Esophagus muscularis mucosa (tissue), 4 donors: Measurements from ENCODE around the gene SAT2. TPM values are rescaled to one million over a fixed set of nuclear protein-coding genes. Genes with fewer than 3 reads are reported as not detected.
A peak's percentile ranks its signal among the peaks of the same experiment; 100 is the strongest.

ENCODE experiments used
- DNase-seq: peaks from one replicate; pipeline ENCODE4 v3.0.0-alpha.2; 2017; ENCODE audit errors: extremely low spot score
- H3K27ac ChIP-seq, 4 donors: fragments of 200-600 bp; sonication (generic); replicated peaks in 1 of 4; 1 replicate in 3 of 4; 2 replicates in 1 of 4; pipeline ENCODE4 v1.5.1; 2016 to 2019; ENCODE audit warnings: mild to moderate bottlenecking in 1 of 4
- H3K27me3 ChIP-seq, 4 donors: fragments of 200-600 bp; sonication (generic); one replicate each; pipeline versions ENCODE4 v1.5.1 to v1.6.0; 2016 to 2019
- H3K36me3 ChIP-seq, 4 donors: fragments of 200-600 bp; sonication (generic); one replicate each; pipeline ENCODE4 v1.5.1; 2016 to 2019
- H3K4me1 ChIP-seq, 4 donors: fragments of 200-600 bp; sonication (generic); one replicate each; pipeline ENCODE4 v1.5.1; 2016 to 2019
- H3K4me3 ChIP-seq, 4 donors: fragments of 200-600 bp; sonication (generic); 1 replicate in 2 of 4; 2 replicates in 2 of 4; pipeline ENCODE4 v1.5.1; 2016 to 2019; ENCODE audit warnings: mild to moderate bottlenecking in 4 of 4, moderate library complexity in 1 of 4
- H3K9me3 ChIP-seq, 4 donors: fragments of 200-600 bp; sonication (generic); 1 replicate in 3 of 4; 2 replicates in 1 of 4; pipeline ENCODE4 v1.5.1; 2016 to 2019
- EP300 ChIP-seq: sonication (generic); formaldehyde crosslinking; IDR thresholded peaks from one replicate; pipeline ENCODE4 v1.6.1; 2017; ENCODE audit warnings: antibody characterized with exemption
- POLR2A ChIP-seq: fragments of 450-650 bp; IDR thresholded peaks from one replicate; pipeline ENCODE4 v1.6.1; 2017; ENCODE audit warnings: antibody characterized with exemption, moderate library complexity, mild to moderate bottlenecking, low read depth
- POLR2AphosphoS5 ChIP-seq, 2 donors: sonication (generic); formaldehyde crosslinking; IDR thresholded peaks; one replicate each; pipeline ENCODE4 v1.6.1; 2017; ENCODE audit warnings: antibody characterized with exemption in 2 of 2
- WGBS: methylation state at CpG from one replicate; pipeline ENCODE4 v1.1.5; 2018; 5-methylcytosine and 5-hydroxymethylcytosine counted together
- intact Hi-C: fragments of 100-400 bp; cut with DNase I; formaldehyde crosslinking; loops from one replicate; pipeline ENCODE4 v1.15.1; 2023
- small RNA-seq, 3 donors: library from RNA; depleted of rRNA; stranded (forward); fragments of <200 nt; gene quantifications; one replicate each; pipeline ENCODE3, GENCODE V24; 2016
- total RNA-seq, 4 donors: library from RNA; depleted of rRNA; stranded (reverse); fragments of >200 nt; gene quantifications; one replicate each; pipeline versions ENCODE4 v1.1.0 to v1.2.1, GENCODE V29; 2016
- TF ChIP-seq, protein P1 (sequence below), 3 experiments: fragments of 200-600 bp in 2 of 3; fragments of 450-650 bp in 1 of 3; sonication (generic) in 2 of 3; IDR thresholded peaks; one replicate each; pipeline ENCODE4 v1.5.1; 2017 to 2019; ENCODE audit warnings: antibody characterized with exemption in 3 of 3, mild to moderate bottlenecking in 2 of 3, moderate library complexity in 1 of 3

The SAT2 gene
- total RNA-seq, 4 donors from 2014 or later: 54.0 to 71.4 (median 64.2) TPM

DNA sequence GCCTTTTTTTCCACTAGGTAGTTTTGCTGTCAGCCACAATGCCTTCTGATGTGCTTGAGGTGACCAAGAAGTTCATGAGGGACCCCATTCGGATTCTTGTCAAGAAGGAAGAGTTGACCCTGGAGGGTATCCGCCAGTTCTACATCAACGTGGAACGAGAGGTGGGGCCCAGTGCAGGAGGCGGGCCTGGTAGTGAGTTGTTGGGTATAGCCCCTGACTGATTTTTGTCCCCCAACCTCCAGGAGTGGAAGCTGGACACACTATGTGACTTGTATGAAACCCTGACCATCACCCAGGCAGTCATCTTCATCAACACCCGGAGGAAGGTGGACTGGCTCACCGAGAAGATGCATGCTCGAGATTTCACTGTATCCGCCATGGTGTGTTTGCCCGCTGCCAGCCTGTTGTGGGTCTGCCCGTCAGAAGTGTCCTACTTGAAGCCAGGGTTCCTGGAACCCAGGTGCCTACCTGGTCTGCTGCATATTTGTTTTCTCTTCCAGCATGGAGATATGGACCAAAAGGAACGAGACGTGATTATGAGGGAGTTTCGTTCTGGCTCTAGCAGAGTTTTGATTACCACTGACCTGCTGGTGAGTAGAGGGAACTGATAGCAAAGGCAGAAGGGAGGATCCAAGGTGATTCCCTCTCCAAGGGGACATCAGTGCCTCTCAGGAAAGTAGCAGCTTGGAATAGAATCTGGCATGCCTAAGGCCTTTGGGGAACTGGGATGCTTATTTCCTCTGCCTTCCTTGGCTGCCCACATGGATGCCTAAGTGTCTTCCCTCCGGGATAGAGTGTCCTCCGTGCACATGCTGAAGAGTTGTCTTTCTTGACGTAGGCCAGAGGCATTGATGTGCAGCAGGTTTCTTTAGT, 50.1 kb downstream of the SAT2 start:
- peak in 1 of 2 donors; percentile 5 for TF ChIP-seq POLR2AphosphoS5 (IDR thresholded peaks at IDR 0.05)
- TF ChIP-seq EP300: no peak
- Histone ChIP-seq H3K4me1 (peaks cover 53 to 89% (median 84%) of the 10 kb centered on the region in 4 donors), H3K4me3 (no peak overlapping the region), H3K9me3 (no peaks in the 10 kb centered on the region), H3K27ac (peak overlapping the region in 2 of 4 donors; percentile 90 to 94), H3K27me3 (no peaks in the 10 kb centered on the region), H3K36me3 (peaks cover 48 to 60% (median 53%) of the 10 kb centered on the region in 4 donors)
- intact Hi-C loops: no loop called here
- no peak for DNase-seq
- 79% methylated on average over 17 of the region's 17 CpGs for WGBS

DNA sequence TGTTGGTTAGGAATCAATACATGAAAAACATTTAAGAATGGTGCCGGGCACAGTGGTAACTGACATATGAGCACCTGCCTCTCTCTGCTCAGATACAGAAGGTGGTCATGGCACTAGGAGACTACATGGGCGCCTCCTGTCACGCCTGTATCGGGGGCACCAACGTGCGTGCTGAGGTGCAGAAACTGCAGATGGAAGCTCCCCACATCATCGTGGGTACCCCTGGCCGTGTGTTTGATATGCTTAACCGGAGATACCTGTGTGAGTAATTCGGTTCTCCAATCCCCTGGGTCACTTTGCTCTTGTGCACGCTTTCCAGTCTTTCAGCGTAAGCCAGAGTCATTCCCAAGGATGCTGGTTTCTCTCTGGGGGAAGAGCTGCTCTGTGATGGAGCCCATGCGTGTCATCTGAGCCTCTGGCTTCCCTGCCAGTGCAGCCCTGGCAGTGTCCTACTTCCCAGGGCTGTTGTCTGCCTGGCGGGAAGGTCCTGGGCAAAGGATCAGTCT, 51.1 kb downstream of the SAT2 start:
- no peaks in the 10 kb centered on the region for H3K9me3 ChIP-seq
- DNase-seq: no peak
- TF ChIP-seq EP300 (no peak), POLR2AphosphoS5 (IDR thresholded peaks at IDR 0.05) (no peak), POLR2A (no peak)
- TF ChIP-seq, protein P1, sequence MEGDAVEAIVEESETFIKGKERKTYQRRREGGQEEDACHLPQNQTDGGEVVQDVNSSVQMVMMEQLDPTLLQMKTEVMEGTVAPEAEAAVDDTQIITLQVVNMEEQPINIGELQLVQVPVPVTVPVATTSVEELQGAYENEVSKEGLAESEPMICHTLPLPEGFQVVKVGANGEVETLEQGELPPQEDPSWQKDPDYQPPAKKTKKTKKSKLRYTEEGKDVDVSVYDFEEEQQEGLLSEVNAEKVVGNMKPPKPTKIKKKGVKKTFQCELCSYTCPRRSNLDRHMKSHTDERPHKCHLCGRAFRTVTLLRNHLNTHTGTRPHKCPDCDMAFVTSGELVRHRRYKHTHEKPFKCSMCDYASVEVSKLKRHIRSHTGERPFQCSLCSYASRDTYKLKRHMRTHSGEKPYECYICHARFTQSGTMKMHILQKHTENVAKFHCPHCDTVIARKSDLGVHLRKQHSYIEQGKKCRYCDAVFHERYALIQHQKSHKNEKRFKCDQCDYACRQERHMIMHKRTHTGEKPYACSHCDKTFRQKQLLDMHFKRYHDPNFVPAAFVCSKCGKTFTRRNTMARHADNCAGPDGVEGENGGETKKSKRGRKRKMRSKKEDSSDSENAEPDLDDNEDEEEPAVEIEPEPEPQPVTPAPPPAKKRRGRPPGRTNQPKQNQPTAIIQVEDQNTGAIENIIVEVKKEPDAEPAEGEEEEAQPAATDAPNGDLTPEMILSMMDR (IDR thresholded peaks at IDR 0.05): no peak
- 90% methylated on average over 12 of the region's 14 CpGs for WGBS
- H3K27ac ChIP-seq: peak overlapping the region in 2 of 4 donors; percentile 20 to 100
- no peak overlapping the region for H3K4me3 ChIP-seq
- H3K4me1 ChIP-seq: peaks cover 52 to 83% (median 80%) of the 10 kb centered on the region in 4 donors
- H3K36me3 ChIP-seq: peaks cover 48 to 60% (median 54%) of the 10 kb centered on the region in 4 donors
- intact Hi-C loops: no loop called here
- H3K27me3 ChIP-seq: no peaks in the 10 kb centered on the region

Small RNA genes within 50 kb of the gene (small RNA-seq; reads per million reads assigned to genes)
- gene CD68 (0 reads per million in 3 donors), gene SNORD10 (0 reads per million in 3 donors)

Other genes starting within 250 kb of the SAT2 start
- gene TNK1, start 246.7 kb downstream of the SAT2 start, total RNA-seq: 1 to 10 TPM; 2.9 to 7.5 (median 5.6) TPM
- gene PLSCR3, start 233.3 kb downstream of the SAT2 start, total RNA-seq: 10 to 100 TPM; 17.7 to 39.9 (median 24.3) TPM
- gene TMEM256, start 223.7 kb downstream of the SAT2 start, total RNA-seq: 100 to 1,000 TPM in 1 of 4 donors, 10 to 100 TPM in 3; 59.6 to 121 (median 74.7) TPM
- 10 to 100 TPM; 12.0 to 30.2 (median 19.0) TPM for gene NLGN2, start 220.0 kb downstream of the SAT2 start, total RNA-seq
- not detected for gene SPEM1, start 207.5 kb downstream of the SAT2 start, total RNA-seq
- gene SPEM2, start 202.2 kb downstream of the SAT2 start, total RNA-seq: not detected
- not detected for gene SPEM3, start 199.0 kb downstream of the SAT2 start, total RNA-seq
- gene TMEM102, start 192.4 kb downstream of the SAT2 start, total RNA-seq: 1 to 10 TPM; 1.2 to 6.1 (median 3.5) TPM
- gene FGF11, start 188.3 kb downstream of the SAT2 start, total RNA-seq: 1 to 10 TPM in 2 of 4 donors, under 1 TPM in 1, not detected in 1; 0.50 to 1.9 (median 1.3) TPM
- gene CHRNB1, start 182.8 kb downstream of the SAT2 start, total RNA-seq: 10 to 100 TPM in 1 of 4 donors, 1 to 10 TPM in 3; 5.0 to 12.8 (median 8.1) TPM
- 100 to 1,000 TPM in 2 of 4 donors, 10 to 100 TPM in 2; 57.5 to 113 (median 87.7) TPM for gene ZBTB4, start 148.2 kb downstream of the SAT2 start, total RNA-seq
- gene SLC35G6, start 146.4 kb downstream of the SAT2 start, total RNA-seq: not detected
- gene POLR2A, start 143.5 kb downstream of the SAT2 start, total RNA-seq: 10 to 100 TPM; 29.5 to 66.4 (median 46.9) TPM
- 100 to 1,000 TPM; 102 to 136 (median 122) TPM for gene TNFSF12, start 78.8 kb downstream of the SAT2 start, total RNA-seq
- 10 to 100 TPM; 13.4 to 25.8 (median 22.4) TPM for gene TNFSF13, start 69.1 kb downstream of the SAT2 start, total RNA-seq
- gene SENP3, start 65.9 kb downstream of the SAT2 start, total RNA-seq: 10 to 100 TPM; 54.0 to 79.1 (median 72.4) TPM
- gene CD68, start 48.2 kb downstream of the SAT2 start, total RNA-seq: 10 to 100 TPM; 34.5 to 70.7 (median 44.7) TPM
- gene MPDU1, start 44.0 kb downstream of the SAT2 start, total RNA-seq: 10 to 100 TPM; 26.0 to 50.4 (median 31.5) TPM
- 10 to 100 TPM in 2 of 4 donors, 1 to 10 TPM in 2; 2.9 to 14.6 (median 10.9) TPM for gene SOX15, start 37.7 kb downstream of the SAT2 start, total RNA-seq
- 10 to 100 TPM; 38.2 to 65.8 (median 50.2) TPM for gene FXR2, start 12.9 kb downstream of the SAT2 start, total RNA-seq
- gene SHBG, start 2.3 kb upstream of the SAT2 start, total RNA-seq: under 1 TPM in 1 of 4 donors, not detected in 3; 0.83 TPM
- 1 to 10 TPM; 1.6 to 2.9 (median 2.2) TPM for gene ATP1B2, start 23.1 kb upstream of the SAT2 start, total RNA-seq
- gene TP53, start 59.7 kb upstream of the SAT2 start, total RNA-seq: 10 to 100 TPM; 14.9 to 18.3 (median 16.1) TPM
- gene WRAP53, start 60.7 kb upstream of the SAT2 start, total RNA-seq: 1 to 10 TPM; 3.3 to 6.4 (median 3.8) TPM
- under 1 TPM; 0.17 to 0.42 (median 0.33) TPM for gene EFNB3, start 77.4 kb upstream of the SAT2 start, total RNA-seq
- under 1 TPM; under 0.01 to 0.17 (median 0.06) TPM for gene DNAH2, start 89.9 kb upstream of the SAT2 start, total RNA-seq
- gene KDM6B, start 206.4 kb upstream of the SAT2 start, total RNA-seq: 100 to 1,000 TPM in 1 of 4 donors, 10 to 100 TPM in 3; 10.8 to 101 (median 15.1) TPM
- gene TMEM88, start 227.2 kb upstream of the SAT2 start, total RNA-seq: 10 to 100 TPM; 13.3 to 45.9 (median 42.5) TPM
- gene NAA38, start 229.7 kb upstream of the SAT2 start, total RNA-seq: 100 to 1,000 TPM in 2 of 4 donors, 10 to 100 TPM in 2; 61.4 to 110 (median 102) TPM
- 10 to 100 TPM; 11.6 to 14.9 (median 12.0) TPM for gene CYB5D1, start 230.2 kb upstream of the SAT2 start, total RNA-seq